Stimulated activated CD8-positive, alpha-beta memory T cell treated with anti-CD3 and anti-CD28 coated beads, Interleukin-15, amount 100 ng/mL, for 4 hours (primary cell): ENCODE data around the gene ODAD4.

Experiments used
- DNase-seq, 2 donors: peaks; one replicate each; pipeline ENCODE4 v3.0.0-alpha.2; 2020; ENCODE audit warnings: low read depth in 2 of 2

The ODAD4 gene

DNA sequence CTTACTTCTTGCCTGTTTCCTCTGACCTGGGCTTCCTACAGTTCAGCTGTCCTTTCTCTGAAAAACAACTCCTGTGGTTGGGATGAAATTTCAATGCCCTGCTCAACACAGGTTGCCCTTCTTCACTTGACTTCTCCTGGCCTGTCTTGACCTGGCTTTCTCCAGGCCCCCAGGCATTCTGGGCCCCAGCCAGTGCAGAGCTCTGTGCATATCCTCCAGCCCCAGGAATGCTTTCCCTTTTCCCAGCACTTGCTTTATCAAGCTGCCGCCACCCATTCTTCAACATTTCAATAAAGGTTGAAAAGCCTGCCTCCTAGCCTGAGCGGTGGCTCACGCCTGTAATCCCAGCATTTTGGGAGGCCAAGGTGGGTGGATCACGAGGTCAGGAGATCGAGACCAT, 10.8 kb downstream of the ODAD4 start:
- DNase-seq, result no peak

DNA sequence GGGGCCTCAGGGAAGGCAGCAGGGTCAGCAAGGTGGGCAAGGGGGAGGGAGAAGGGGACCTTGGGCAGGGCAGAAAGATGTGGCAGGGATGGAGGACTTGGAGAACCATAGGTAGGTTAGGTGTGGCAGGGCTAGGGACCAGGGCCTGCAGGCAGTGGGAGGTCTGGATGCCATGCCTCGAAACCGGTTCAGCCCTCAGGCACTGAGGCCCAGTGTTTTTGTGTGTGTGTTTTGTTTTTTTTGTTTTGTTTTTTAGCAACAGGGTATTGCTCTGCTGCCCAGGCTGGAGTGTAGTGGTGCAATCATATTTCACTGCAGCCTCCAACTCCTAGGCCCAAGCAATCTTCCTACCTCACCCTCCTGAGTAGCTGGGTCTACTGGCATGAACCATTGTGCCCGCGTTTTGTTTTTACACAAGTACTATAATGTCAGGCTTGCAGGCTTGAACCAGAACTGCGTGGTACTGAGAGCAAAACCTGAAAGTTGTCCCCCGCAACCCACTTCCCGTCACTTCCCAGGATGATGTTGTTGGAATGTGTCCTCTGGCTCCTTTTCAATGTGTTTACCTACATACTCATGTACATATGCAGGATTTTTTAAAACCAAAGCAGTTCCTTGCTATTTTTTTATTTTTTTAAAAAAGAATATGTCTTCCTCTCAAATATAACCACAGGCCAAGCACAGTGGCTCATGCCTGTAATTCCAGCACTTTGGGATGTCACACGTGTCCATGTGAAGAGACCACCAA, 12.4 kb downstream of the ODAD4 start:
- no peak for DNase-seq

DNA sequence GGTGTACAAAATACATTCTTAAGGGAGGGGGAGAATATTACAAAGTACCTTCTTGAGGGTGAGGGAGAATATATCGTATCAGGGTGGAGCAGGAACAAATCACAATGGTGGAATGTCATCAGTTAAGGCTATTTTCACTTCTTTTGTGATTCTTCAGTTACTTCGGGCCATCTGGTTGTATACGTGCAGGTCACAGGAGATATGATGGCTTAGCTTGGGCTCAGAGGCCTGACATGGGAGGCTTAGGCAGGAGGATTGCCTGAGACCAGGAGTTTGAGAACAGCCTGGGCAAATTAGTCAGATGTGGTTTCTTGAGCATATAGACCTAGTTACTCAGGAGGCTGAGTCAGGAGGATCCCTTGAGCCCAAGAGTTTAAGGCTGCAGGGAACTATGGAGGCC, 13.1 kb downstream of the ODAD4 start:
- DNase-seq, result no peak

DNA sequence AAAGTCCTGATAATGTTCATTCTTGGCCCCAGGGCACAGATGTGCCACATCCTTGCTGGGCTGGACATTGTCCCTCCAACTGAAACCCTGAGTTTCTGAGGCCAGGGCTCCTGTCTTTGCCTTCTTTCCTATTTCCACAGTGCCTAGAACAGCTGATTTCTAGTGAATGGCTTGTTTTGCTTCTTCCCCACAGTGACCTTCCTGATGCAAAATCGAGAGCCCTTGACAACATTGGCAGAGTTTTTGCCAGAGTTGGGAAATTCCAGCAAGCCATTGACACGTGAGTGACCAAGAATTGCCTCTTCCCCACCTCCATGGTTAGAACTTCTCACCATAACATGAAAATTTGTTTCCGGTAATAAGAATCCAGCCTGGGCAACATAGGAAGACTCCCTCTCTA, 14.5 kb downstream of the ODAD4 start:
- no peak for DNase-seq

DNA sequence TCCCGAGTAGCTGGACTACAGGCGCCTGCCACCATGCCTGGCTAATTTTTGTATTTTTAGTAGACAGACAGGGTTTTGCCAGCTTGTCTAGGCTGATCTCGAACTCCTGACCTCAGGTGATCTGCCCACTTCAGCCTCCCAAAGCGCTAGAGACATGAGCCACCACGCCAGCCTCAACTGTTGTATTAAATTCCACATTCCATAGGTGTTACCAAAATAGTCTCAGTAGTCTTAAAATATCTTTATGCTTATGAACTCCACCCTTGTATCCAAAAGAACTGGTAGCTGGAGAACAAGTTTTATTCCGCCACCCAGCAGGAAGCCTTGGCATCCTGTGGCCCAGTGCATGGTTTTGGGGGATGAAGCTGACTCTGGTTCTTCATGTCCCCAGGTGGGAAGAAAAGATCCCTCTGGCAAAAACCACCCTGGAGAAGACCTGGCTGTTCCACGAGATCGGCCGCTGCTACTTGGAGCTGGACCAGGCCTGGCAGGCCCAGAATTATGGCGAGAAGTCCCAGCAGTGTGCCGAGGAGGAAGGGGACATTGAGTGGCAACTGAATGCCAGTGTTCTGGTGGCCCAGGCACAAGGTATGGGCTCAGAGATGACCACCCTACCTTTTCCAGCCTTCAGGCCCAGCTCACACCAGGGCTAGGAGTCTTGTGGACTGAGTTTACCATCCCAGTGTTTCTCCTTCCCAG, 18.5 kb downstream of the ODAD4 start:
- no peak for DNase-seq

DNA sequence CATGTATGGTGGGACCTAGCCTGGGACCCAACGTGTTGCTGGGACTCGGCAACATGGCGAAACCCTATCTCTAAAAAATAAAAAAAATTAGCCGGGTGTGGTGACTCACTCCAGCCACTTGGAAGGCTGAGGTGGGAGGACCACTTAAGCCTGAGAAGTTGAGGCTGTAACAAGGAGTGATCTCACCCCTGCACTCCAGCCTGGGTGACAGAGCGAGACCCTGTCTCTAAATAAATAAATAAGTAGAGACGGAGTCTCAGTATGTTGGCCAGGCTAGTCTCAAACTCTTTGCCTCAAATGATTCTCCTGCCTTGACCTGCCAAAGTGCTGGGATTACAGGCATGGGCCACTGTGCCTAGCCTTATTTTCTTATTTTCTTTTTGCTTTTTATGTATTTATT, 26.1 kb downstream of the ODAD4 start:
- no peak for DNase-seq

DNA sequence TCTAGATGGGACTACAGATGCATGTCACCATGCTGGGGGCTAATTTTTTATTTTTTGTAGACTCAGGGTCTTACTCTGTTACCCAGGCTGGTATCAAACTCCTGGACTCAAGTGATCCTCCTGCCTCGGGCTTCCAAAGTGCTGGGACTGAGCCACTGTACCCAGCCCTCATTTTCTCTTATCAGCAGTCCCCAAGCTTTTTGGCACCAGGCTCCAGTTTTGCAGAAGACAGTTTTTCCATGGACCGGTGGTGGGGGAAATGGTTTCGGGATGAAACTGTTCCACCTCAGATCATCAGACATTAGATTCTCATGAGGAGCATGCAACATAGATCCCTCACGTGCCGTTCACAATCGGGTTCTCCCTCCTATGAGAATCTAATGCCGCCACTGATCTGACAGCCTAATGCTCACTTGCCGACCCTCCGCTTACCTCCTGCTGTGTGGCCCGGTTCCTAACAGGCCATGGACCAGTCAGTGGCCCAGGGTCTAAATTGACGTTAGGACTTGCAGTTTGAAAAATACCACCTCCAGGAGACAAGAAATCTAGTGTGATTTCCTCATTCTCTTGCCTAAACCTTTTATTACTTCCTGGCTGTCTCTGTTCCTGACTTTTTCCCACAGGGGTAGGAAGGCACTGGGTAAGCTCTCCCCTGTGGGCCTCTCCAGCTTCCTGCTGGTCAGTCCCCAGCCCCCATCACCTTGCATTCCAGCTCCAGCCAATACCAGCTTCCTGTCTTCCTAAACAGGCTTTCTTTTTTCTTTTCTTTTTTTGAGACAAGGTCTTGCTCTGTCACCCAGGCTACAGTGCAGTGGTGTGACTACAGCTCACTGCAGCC, 26.8 kb downstream of the ODAD4 start:
- DNase-seq, result no peak

DNA sequence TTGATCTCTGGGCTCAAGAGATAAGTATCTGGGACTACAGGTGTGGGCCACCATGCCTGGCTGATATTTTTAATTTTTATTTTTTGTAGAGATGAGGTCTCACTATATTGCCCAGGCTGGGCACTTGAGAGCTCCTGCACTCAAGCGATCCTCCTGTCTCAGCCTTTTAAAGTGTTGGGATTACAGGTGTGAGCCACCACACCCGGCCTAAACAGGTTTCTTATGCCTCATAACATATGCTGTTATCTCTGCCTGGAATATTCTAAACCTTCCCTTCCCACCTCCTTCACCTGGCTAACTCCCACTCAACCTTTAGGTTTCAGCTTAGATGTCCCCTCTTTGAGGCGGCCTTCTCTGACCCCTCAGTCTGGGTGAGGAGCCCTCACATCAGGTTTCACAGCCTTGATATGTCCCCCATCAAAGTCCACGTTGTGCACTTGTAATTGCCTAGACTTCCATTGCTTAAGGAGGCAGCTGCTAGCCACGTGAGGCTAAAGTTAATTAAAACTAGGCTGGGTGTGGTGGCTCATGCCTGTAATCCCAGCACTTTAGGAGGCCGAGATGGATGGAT, 27.5 kb downstream of the ODAD4 start:
- no peak for DNase-seq

DNA sequence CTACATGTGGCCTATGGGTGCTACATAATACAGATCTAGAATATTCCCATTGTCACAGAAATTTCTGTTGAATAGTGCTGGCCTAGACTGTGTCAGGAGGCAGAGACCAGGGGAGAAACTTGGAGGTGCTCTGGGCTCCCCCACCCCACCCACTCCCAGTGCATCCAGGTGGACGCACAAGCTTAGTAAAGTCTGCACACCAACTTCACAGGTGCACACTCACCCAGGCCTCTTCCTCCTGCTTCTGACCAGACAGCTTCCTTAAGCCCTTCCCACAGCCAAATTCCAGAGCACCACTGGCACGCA, 28.6 kb downstream of the ODAD4 start:
- DNase-seq, result no peak

DNA sequence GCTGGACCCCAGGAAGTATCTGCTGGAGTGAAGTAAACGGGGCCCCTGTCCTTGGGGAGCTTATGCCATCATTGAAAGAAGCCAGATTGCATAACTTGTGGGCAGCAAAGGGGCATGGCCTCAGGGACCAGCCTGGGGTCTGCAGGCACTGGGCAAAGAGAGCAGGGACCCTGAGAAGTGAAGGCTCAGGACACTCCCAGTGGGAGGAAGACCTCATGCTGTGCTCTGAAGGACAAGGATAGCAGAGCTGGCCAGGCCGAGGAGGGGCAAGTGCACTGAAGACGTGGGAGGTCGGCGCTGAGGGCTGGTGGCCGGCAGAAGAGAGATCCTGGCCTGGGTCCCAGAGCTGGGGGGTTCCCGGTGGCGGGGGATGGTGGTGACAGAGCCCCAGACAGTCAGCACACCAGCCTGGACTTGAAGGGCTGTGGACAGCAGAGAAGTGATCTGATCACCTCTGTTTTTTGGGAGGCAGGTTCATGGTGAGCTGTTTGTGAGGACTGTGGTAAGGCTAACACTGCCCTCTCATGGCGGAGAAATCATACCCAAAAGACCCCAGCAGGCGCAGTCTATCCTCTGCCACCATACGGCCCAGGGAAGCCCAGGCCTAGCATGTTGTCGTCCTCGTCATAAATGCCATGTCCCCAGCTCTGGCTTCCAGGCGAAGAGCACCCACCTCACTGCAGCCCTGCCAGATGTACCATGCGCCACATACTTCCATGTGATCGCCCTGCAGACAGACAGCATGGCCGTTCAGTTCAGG, 29.1 kb downstream of the ODAD4 start:
- no peak for DNase-seq

DNA sequence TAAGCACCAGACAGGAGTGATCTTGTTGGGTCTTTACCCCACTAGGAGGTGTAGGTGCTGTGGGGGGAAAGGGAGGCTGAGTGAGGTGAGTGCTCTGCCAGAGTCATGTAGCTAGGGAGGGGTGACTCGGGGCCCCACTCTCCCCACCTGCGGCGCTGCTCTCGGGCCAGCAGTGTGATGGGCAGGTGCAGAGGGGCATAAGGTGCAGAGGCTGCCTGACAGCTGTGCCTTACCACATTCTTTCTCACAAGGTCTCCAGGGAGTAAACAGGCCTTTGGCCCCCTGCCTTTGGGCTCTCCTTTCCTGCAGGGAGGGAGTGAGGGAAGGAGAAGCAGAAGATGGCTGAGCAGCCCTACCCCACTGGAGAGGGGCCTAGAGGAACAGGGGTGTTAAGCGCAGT, 31.7 kb downstream of the ODAD4 start:
- DNase-seq, result no peak

DNA sequence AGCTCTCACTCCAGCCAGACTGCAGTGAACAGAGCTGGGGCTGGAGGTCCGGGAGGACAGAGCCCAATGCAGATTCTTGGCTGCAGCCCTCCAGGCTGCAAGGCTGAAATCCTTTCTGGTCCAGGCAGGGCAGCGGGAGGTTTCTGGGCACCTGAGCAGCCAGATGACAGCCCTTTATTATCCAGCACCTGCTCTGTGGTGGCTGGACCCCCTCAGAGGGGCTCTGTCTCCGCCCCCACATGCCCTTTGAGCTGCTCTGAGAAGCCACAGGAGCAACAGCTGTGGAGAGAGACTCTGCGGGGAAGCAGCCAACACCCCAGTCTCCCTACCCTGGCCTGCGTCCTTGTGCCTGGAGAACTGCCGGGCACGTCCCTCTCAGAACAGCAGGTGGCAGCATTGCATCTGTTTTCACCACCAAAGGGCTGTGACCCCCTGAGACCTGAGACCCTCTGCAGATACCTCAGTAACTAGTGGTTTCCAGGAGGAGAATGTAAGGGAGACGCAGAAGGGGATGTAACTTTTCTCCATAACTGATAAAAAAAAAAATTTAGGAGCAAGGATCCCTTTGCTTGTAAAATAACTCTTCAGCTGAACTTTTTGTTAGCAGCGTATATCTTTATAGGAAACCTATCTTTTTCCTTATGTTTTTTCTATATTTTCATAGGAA, 32.5 kb downstream of the ODAD4 start:
- peak; percentile 33 to 40 for DNase-seq

DNA sequence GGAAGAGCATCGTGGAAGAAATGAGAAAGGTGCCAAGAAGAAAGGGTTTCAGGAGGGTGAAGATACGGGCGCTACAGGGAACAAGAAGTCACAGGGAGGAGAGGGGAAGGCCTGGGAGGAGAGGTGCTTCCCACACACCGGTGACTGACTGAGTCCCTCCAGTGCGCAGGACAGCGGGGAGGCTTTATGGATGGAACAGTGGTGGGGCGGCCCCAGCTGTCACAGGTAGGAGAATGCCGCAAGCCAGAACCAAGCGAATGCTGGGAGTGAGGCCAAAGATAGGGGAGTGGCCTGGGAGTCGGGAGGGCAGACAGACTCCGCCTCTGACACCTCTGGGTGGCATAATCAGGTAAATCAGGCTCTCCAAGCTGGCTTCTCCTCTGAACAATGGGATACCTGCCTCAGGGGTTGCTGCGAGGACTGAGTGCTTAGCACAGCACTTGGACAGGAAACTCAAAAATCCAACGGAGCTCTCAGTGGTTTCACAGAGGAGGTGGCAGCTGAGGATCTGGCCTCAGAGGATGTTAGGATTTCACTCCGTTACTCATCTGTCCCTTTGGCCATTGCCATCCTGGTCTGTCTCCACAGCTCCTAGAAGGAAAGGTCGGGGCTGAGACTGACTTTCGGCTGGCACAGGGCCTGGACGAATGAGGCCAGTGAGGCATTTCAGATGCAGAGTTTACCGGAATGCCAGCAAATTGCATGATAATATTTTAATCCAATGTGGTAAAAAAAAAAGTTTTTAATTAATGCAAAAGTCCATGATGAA, 35.5 kb downstream of the ODAD4 start:
- DNase-seq, result peak; percentile 36 to 50

DNA sequence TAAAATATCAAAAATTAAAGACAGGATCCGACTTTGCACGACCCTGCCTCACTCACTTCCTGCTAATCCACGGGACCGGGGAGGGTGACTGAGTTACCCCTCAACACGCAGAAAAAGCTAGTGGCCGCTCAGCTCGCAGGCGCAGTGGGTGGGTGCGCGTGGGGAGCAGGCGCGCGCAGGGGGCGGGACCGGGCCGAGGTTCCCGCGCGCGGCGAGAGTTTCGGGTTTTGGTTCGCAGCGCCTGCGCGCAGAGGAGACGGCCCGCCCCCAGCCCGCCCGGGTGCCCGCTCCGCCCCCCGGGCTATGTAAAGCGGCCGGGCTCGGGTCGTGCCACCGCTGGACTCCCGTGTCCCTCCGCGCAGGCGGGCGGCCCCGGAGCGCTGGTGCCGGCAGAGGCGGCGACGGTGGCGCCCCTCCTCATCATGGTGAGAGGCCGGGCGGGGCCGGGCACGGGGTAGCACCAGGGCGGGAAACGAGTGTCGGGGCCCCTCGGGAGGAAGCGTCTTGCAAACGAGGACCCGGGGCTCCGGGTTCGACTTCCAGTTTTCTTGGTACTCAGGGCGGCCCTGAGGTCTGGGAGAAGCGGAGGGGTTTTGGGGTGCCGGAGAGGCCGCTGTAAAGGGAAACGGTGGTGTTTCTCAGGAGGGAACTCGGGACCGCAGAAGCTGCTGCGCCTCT, 36.2 kb downstream of the ODAD4 start, which contains the start of gene CNP:
TSS of gene CNP (plus strand) at position 333 of the 678 bp plus-strand sequence. CDS start at position 423, 90 bp downstream.
- peak; percentile 79 to 81 for DNase-seq

DNA sequence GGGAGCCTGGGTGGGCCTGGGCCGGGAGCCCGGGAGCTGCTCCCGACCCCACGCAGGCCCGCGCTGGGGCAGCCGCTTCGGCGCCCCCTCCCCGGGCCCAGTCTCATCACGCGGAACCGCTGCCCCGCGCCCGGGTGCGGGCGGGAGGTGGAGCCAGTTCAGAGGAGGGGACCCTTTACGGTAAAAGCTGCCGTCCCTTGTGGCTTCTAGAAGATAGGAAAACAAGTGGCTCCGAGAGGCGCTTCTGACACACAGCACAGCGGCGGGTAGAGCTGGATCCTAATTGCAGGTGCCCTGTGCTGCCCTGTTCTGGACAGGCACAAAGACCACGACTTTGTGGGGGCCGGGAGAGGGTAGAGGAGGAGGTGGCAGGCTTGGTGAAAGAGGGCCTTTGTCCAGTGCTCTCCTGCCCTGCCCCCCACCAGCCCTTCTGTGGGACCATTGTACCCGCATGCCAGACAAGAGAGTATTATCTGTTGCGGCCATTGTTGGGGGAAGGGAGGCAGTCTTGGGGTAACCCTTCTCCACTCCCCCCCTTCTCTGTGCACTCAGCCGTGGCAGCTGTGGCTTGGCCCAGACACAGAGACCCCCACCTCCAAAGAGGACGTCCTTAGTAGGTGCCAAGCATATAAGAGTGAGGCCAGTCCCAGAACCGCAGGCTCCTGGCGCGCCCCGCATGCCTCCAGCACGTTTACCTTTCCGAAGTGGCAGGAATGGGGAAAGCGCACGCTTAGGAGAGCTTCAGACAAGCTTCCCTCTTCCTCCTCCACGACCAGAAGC, 36.9 kb downstream of the ODAD4 start:
- DNase-seq, result no peak

DNA sequence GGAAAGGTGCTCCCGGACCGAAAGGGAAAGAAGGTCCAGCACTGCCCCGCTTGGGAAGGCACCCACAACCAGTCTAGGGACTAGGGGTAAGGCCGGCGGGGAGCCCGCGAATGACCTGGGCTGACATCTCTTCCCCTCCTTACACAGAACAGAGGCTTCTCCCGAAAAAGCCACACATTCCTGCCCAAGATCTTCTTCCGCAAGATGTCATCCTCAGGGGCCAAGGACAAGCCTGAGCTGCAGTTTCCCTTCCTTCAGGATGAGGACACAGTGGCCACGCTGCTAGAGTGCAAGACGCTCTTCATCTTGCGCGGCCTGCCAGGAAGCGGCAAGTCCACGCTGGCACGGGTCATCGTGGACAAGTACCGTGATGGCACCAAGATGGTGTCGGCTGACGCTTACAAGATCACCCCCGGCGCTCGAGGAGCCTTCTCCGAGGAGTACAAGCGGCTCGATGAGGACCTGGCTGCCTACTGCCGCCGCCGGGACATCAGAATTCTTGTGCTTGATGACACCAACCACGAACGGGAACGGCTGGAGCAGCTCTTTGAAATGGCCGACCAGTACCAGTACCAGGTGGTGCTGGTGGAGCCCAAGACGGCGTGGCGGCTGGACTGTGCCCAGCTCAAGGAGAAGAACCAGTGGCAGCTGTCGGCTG, 37.6 kb downstream of the ODAD4 start:
- no peak for DNase-seq

DNA sequence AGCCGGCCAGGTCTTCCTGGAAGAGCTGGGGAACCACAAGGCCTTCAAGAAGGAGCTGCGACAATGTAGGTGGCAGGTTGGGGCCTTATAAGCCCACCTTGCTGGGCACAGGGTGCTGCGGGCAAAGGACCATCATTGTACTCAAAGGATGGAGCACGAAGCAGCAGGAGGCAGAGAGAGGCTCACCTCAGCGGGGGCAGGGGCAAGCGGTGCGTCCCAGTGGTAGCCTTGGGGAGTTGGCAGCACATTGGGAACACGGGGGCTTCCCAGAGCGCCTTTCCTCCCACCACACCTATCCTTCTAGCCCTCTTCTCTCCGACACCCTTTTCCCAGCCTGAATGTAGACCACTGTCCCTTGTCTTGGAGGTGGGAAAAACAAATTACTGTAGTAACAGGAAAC, 38.3 kb downstream of the ODAD4 start:
- DNase-seq, result no peak

DNA sequence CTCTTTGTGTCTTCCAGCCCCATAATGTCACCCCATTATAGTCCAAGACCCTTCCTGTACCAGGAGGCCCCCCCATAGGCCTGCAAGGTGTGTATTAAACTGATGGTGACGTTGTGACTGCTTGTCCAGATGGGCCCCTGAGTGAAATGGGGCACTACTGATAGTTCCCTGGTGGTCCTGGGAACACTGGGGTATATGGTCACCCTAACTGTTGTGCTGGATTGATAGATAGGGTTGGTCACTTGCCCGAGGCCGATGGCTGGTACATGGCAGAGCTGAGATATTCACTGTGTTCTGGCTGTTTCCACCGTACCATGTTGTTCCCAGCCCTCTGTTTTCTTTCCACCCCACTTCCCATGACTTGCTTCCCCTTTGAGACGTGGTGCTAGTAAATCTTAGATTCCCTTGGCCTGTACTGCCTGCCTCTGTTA, 40.5 kb downstream of the ODAD4 start:
- no peak for DNase-seq
